MM.1S (cell line): ENCODE data around the gene DLG5.

Experiments used
- DNase-seq: peaks from one replicate; pipeline ENCODE4 v3.0.0-alpha.2; 2015
- H2AFZ ChIP-seq: fragments of 300-600 bp; sonication (generic); 2 replicates; pipeline ENCODE4 v1.6.0; 2016; ENCODE audit warnings: antibody characterized with exemption, low read length
- H3F3A ChIP-seq: fragments of 300-600 bp; sonication (generic); 2 replicates; pipeline ENCODE4 v1.6.1; 2016; ENCODE audit warnings: mild to moderate bottlenecking, antibody characterized with exemption, low read length, moderate library complexity, mixed read lengths; ENCODE audit not compliant: insufficient read depth
- H3K27ac ChIP-seq: fragments of 300-600 bp; sonication (generic); 2 replicates; pipeline ENCODE4 v1.5.1; 2016; ENCODE audit warnings: mild to moderate bottlenecking, low read length
- H3K27me3 ChIP-seq: fragments of 300-600 bp; sonication (generic); replicated peaks from 2 replicates; pipeline ENCODE4 v1.6.0; 2016; ENCODE audit warnings: low read length; ENCODE audit not compliant: insufficient read depth
- H3K36me3 ChIP-seq: fragments of 300-600 bp; sonication (generic); replicated peaks from 2 replicates; pipeline ENCODE4 v1.6.1; 2016; ENCODE audit warnings: mild to moderate bottlenecking, low read length, mixed read lengths; ENCODE audit not compliant: insufficient read depth
- H3K4me1 ChIP-seq: fragments of 300-600 bp; sonication (generic); 2 replicates; pipeline ENCODE4 v1.6.1; 2016; ENCODE audit warnings: low read length, mixed read lengths
- H3K4me2 ChIP-seq: fragments of 300-600 bp; sonication (generic); 2 replicates; pipeline ENCODE4 v1.6.0; 2016; ENCODE audit warnings: low read depth, low read length
- H3K4me3 ChIP-seq: fragments of 300-600 bp; sonication (generic); 2 replicates; pipeline ENCODE4 v1.5.1; 2016; ENCODE audit warnings: low read length, mixed read lengths
- H3K79me2 ChIP-seq: fragments of 300-600 bp; sonication (generic); 2 replicates; pipeline ENCODE4 v1.6.1; 2016; ENCODE audit warnings: mixed run types, low read length, mixed read lengths
- H3K9ac ChIP-seq: fragments of 300-600 bp; sonication (generic); 2 replicates; pipeline ENCODE4 v1.6.1; 2016; ENCODE audit warnings: low read length, mixed read lengths
- H3K9me2 ChIP-seq: fragments of 300-600 bp; sonication (generic); replicated peaks from 2 replicates; pipeline ENCODE4 v1.6.1; 2016; ENCODE audit warnings: mild to moderate bottlenecking, low read length, mixed read lengths; ENCODE audit not compliant: insufficient read depth
- H3K9me3 ChIP-seq: fragments of 300-600 bp; sonication (generic); replicated peaks from 2 replicates; pipeline ENCODE4 v1.6.1; 2016; ENCODE audit warnings: mild to moderate bottlenecking, low read length, mixed read lengths; ENCODE audit not compliant: insufficient read depth
- H4K20me1 ChIP-seq: fragments of 300-600 bp; sonication (generic); 2 replicates; pipeline ENCODE4 v1.6.1; 2016; ENCODE audit warnings: mild to moderate bottlenecking, low read length, moderate library complexity, mixed read lengths; ENCODE audit not compliant: insufficient read depth
- CTCF ChIP-seq: fragments of 300-600 bp; sonication (generic); IDR thresholded peaks from 2 replicates; pipeline ENCODE4 v1.5.1; 2016; ENCODE audit warnings: antibody characterized with exemption, low read length, mixed read lengths
- EZH2 ChIP-seq: fragments of 300-600 bp; sonication (generic); optimal IDR thresholded peaks from 2 replicates; pipeline ENCODE3; 2017; ENCODE audit warnings: low read depth, mild to moderate bottlenecking, antibody characterized with exemption, low read length, mixed read lengths
- EZH2phosphoT487 ChIP-seq: fragments of 300-600 bp; sonication (generic); IDR thresholded peaks from 2 replicates; pipeline ENCODE4 v1.6.1; 2018; ENCODE audit warnings: antibody characterized with exemption, low read length

The DLG5 gene

GRCh38 chr10:77799352-77799751, 127.2 kb downstream of the DLG5 start:
- Histone ChIP-seq H3K9ac (no peak overlapping the region), H3K27ac (no peak overlapping the region), H3K4me1 (peaks cover 32% of the 10 kb centered on the region), H3K36me3 (no peaks in the 10 kb centered on the region), H3K4me2 (no peak overlapping the region), H3K9me3 (no peaks in the 10 kb centered on the region), H3F3A (peaks cover 24% of the 10 kb centered on the region), H3K79me2 (no peaks in the 10 kb centered on the region), H3K4me3 (no peak overlapping the region), H3K9me2 (no peaks in the 10 kb centered on the region), H3K27me3 (no peaks in the 10 kb centered on the region), H2AFZ (no peak overlapping the region), H4K20me1 (no peaks in the 10 kb centered on the region)
- no peak for TF ChIP-seq CTCF
- TF ChIP-seq EZH2, result no peak
- TF ChIP-seq EZH2phosphoT487, result no peak
- DNase-seq, result no peak

GRCh38 chr10:77798940-77799339, 127.6 kb downstream of the DLG5 start:
- H2AFZ ChIP-seq, result no peak overlapping the region
- no peaks in the 10 kb centered on the region for H3K9me3 ChIP-seq
- H3K36me3 ChIP-seq, result no peaks in the 10 kb centered on the region
- TF ChIP-seq CTCF (no peak), EZH2 (no peak), EZH2phosphoT487 (no peak)
- H3K4me1 ChIP-seq, result peaks cover 32% of the 10 kb centered on the region
- no peak overlapping the region for H3K27ac ChIP-seq
- no peak for DNase-seq
- H3F3A ChIP-seq, result peaks cover 24% of the 10 kb centered on the region
- H4K20me1 ChIP-seq, result no peaks in the 10 kb centered on the region
- H3K27me3 ChIP-seq, result no peaks in the 10 kb centered on the region
- H3K9me2 ChIP-seq, result no peaks in the 10 kb centered on the region
- H3K79me2 ChIP-seq, result no peaks in the 10 kb centered on the region
- H3K4me3 ChIP-seq, result no peak overlapping the region
- no peak overlapping the region for H3K9ac ChIP-seq
- no peak overlapping the region for H3K4me2 ChIP-seq

- Histone ChIP-seq H3K4me3 (no peak overlapping the region), H3K27me3 (no peaks in the 10 kb centered on the region), H3K9me2 (no peaks in the 10 kb centered on the region), H3K4me2 (no peak overlapping the region), H3K4me1 (peaks cover 13% of the 10 kb centered on the region), H3K36me3 (no peaks in the 10 kb centered on the region), H3K27ac (no peak overlapping the region), H3K9ac (no peak overlapping the region), H3F3A (peaks cover 9% of the 10 kb centered on the region), H3K9me3 (no peaks in the 10 kb centered on the region), H4K20me1 (no peaks in the 10 kb centered on the region), H3K79me2 (no peaks in the 10 kb centered on the region), H2AFZ (no peak overlapping the region)
- DNase-seq, result no peak
- TF ChIP-seq CTCF (no peak), EZH2phosphoT487 (no peak), EZH2 (no peak)
These were observed 130.1 kb downstream of the DLG5 start for GRCh38 chr10:77796311-77796915.
